ENCODE measurements around the gene EEF1B2. TPM values are rescaled to one million over a fixed set of nuclear protein-coding genes. Genes with fewer than 3 reads are reported as not detected.
"Not testable (repeated sequence)": the region's sequence is repeated elsewhere in the genome, so short reads cannot be mapped to it uniquely, and the experiment has no call there.

EEF1B2 gene
- total RNA-seq, 2 donors from 2014 or later = 174 to 397 TPM

DNA sequence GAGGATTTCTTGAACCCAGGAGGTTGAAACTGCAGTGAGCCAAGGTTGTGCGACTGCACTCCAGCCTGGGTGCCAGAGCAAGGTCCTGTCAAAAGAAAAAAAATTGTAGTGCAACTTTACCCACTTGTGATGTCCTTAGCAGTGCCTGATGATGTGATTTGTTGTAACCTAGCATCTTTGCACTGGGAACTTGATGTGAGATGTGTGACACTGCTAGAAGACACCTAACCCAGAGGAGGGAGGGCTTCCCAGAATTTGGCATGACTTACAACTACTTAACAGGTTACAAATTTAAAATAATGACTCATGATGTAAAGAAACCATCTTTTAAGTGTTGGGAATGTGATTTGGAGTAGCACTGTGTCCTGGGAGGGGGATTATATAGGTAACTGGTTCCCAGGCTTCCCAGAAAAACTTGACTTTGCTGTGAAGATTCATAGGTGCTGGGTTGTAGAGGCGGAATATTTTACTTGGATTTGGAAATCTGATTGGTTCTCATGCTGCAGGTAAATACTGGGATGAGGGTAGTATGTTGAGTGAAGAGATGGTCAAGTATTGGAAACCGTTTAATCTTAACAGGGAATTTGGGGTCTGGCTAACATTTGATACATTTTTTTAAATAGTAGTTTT is 3.7 kb downstream of the EEF1B2 start:
- Histone ChIP-seq H3K27me3 (no peaks in the 10 kb centered on the region), H3K4me3 (no peak overlapping the region), H3K27ac (no peak overlapping the region), H3K36me3 (replicated peaks in 1 of 2; ENCODE audit: insufficient read depth in 1 of 2, low read depth in 2 of 2) (peaks cover 4 to 7% of the 10 kb centered on the region in 2 donors), H3K9me3 (no peaks in the 10 kb centered on the region), H3K4me1 (peaks cover 19% of the 10 kb centered on the region)
- ATAC-seq (no peak), DNase-seq (no peak)
- intact Hi-C loops (cut with DNase I) = no loop called here
- TF ChIP-seq, protein P1, sequence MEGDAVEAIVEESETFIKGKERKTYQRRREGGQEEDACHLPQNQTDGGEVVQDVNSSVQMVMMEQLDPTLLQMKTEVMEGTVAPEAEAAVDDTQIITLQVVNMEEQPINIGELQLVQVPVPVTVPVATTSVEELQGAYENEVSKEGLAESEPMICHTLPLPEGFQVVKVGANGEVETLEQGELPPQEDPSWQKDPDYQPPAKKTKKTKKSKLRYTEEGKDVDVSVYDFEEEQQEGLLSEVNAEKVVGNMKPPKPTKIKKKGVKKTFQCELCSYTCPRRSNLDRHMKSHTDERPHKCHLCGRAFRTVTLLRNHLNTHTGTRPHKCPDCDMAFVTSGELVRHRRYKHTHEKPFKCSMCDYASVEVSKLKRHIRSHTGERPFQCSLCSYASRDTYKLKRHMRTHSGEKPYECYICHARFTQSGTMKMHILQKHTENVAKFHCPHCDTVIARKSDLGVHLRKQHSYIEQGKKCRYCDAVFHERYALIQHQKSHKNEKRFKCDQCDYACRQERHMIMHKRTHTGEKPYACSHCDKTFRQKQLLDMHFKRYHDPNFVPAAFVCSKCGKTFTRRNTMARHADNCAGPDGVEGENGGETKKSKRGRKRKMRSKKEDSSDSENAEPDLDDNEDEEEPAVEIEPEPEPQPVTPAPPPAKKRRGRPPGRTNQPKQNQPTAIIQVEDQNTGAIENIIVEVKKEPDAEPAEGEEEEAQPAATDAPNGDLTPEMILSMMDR (IDR thresholded peaks at IDR 0.05) = no peak
- TF ChIP-seq POLR2A (IDR thresholded peaks at IDR 0.05) = no peak
- 88 to 89% methylated on average over 3 of the region's 3 CpGs for WGBS, 2 donors

DNA sequence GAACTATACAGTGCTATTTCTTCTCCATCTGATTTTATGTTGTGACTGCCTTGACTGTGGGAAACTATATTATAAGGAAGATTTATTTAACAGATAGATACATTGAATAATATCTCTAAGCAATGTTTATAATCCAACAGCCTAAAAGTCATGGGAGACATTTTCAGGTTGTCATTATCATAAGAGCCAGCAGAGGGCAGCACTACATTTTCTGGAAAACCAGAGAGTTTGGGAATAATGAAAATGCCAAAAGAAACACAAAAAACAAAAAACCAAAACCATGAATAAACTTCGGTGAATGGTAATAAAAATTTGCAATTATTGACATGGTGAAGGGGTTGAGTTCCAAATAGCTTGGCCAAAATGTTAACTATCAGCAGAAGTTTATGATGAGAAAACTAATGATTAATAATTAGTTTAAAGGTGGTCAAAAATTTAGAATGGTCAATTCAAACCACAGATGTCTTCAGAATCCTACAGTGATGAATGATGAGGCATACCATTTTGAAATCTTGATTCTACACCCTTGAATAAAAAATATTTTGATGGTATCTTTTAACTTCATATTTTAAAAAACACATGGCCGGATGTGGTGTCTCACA is 4.7 kb downstream of the EEF1B2 start:
- H3K4me1 ChIP-seq = peaks cover 18% of the 10 kb centered on the region
- ATAC-seq = no peak
- H3K9me3 ChIP-seq = no peaks in the 10 kb centered on the region
- no peak overlapping the region for H3K27ac ChIP-seq
- no peaks in the 10 kb centered on the region for H3K27me3 ChIP-seq
- peak; percentile 19 to 49 (median 32) for DNase-seq
- no peak overlapping the region for H3K4me3 ChIP-seq
- intact Hi-C loops (cut with DNase I) = no loop called here
- no peak for TF ChIP-seq POLR2A (IDR thresholded peaks at IDR 0.05)
- TF ChIP-seq, protein P1 (IDR thresholded peaks at IDR 0.05) = peak in 6 of 7 experiments; percentile 63 to 77 (median 67)
- WGBS, 2 donors = 65 to 69% methylated on average over 2 of the region's 2 CpGs
- peaks cover 4 to 7% of the 10 kb centered on the region in 2 donors for H3K36me3 ChIP-seq (replicated peaks in 1 of 2; ENCODE audit: insufficient read depth in 1 of 2, low read depth in 2 of 2)

DNA sequence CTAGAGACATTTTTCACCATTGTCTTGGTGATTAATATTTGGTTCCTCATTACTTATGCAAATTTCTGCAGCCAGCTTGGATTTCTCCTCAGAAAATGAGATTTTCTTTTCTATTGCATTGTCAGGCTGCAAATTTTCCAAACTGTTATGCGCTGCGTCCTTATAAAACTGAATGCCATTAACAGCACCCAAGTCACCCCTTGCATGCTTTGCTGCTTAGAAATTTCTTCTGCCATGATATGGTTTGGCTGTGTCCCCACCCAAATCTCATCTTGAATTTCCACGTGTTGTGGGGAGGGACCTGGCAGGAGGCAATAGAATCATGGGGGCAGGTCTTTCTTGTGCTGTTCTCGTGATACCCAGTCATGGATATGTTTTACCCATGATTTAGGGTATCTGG is 8.5 kb downstream of the EEF1B2 start:
- H3K9me3 ChIP-seq; DNase-seq; H3K36me3 ChIP-seq (replicated peaks in 1 of 2; ENCODE audit: insufficient read depth in 1 of 2, low read depth in 2 of 2); H3K4me1 ChIP-seq; H3K27ac ChIP-seq; ATAC-seq; H3K4me3 ChIP-seq; H3K27me3 ChIP-seq; intact Hi-C loops (cut with DNase I): not testable (repeated sequence)
- WGBS, 2 donors = 94 to 96% methylated on average over 4 of the region's 4 CpGs

DNA sequence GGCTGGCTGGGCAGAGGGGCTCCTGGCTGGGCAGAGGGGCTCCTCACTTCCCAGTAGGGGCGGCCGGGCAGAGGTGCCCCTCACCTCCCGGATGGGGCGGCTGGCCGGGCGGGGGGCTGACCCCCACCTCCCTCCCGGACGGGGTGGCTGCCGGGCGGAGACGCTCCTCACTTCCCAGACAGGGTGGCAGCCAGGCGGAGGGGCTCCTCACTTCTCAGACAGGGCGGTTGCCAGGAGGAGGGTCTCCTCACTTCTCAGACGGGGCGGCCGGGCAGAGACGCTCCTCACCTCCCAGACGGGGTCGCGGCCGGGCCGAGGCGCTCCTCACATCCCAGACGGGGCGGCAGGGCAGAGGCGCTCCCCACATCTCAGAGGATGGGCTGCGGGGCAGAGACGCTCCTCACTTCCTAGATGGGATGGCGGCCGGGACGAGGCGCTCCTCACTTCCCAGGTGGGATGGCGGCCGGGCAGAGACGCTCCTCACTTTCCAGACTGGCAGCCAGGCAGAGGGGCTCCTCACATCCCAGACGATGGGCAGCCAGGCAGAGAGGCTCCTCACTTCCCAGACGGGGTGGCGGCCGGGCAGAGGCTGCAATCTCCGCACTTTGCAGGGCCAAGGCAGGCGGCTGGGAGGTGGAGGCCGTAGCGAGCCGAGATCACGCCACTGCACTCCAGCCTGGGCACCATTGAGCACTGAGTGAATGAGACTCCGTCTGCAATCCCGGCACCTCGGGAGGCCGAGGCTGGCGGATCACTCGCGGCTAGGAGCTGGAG is 12.1 kb downstream of the EEF1B2 start:
- intact Hi-C loops (cut with DNase I); H3K36me3 ChIP-seq (replicated peaks in 1 of 2; ENCODE audit: insufficient read depth in 1 of 2, low read depth in 2 of 2); DNase-seq; ATAC-seq; H3K4me1 ChIP-seq; H3K27me3 ChIP-seq; H3K27ac ChIP-seq; H3K4me3 ChIP-seq; H3K9me3 ChIP-seq: not testable (repeated sequence)
- WGBS, 2 donors = 94% methylated on average over 20 of the region's 52 CpGs; no CpG with 5 or more reads in 1 of the 2 donors

DNA sequence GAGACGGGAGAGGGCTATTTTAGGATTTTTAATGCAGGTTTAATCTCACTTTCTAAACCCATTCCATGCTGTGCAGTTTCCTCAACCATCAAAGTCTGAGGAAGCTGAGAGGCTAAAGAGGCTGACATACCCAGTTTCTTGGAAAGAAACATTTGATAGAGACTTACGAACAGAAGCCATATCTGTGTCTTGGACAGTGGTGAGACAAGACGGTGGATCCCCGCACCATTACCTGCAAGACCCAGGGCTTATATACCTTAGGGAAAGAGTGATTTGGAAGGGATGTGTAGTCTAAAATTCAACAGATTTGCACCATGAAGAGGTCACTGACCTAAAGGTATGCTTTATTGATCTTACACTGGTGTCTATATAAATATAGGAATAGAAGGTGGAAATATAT is 13.5 kb downstream of the EEF1B2 start:
- no peak for TF ChIP-seq POLR2A (IDR thresholded peaks at IDR 0.05)
- TF ChIP-seq, protein P1 (IDR thresholded peaks at IDR 0.05) = no peak
- Histone ChIP-seq H3K27ac (no peak overlapping the region), H3K4me1 (no peaks in the 10 kb centered on the region), H3K27me3 (no peaks in the 10 kb centered on the region), H3K36me3 (replicated peaks in 1 of 2; ENCODE audit: insufficient read depth in 1 of 2, low read depth in 2 of 2) (no peaks in the 10 kb centered on the region), H3K4me3 (no peak overlapping the region), H3K9me3 (no peaks in the 10 kb centered on the region)
- 93% methylated on average over 4 of the region's 4 CpGs for WGBS, 2 donors
- DNase-seq = no peak
- no peak for ATAC-seq
- intact Hi-C loops (cut with DNase I) = no loop called here
